GM03348 (cell line): ENCODE results near the gene PCBP2.
A peak's percentile ranks its signal among the peaks of the same experiment; 100 is the strongest.
"Not testable (repeated sequence)": the region's sequence is repeated elsewhere in the genome, so short reads cannot be mapped to it uniquely, and the experiment has no call there.

ENCODE experiments used
- DNase-seq: peaks from one replicate; pipeline ENCODE4 v3.0.0; 2012; ENCODE audit warnings: low spot score

PCBP2 gene

DNA sequence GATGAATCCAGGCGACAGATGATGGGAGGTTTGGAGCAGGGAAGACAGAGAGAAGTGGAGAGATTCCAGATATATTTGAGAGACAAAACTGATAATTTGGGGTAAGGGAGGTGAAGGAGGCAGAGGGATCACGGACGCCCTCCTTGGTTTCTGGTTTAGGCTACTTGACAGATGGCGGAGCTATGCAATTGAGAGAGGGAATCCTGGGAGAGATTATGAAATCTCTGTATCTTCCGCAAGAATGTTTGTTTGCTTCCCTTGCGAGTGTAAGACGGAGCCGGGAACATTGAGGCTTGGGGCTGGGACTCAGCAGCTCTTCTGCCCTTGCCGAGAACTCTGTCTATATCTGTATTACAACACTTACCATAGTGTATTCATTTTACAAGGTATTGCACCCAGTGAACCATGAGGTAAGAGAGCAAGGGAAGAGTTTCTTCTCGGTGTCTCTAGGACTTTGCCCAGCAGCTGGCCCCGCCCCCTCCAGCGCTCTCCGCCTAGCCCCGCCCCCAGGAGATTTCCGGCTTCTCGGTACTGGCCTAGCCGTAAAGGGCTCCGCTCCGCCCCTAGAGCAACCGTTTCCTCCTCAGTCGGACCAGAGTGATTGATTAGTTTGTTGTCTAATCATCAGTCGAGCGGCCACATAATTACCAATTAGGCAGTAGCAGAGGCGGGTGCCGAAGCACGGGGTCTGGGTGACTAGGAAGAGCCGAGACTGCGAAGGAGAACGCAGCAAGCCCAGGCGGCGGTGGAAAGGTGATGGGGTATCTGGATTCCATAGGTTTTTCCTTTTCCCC is 10.7 kb upstream of the PCBP2 start, which contains the start of gene PRR13:
Gene PRR13, plus strand, starts transcription at position 695 of the 794 bp plus-strand sequence. CDS start 981 bp downstream, outside the sequence.
- peak; percentile 98 for DNase-seq

- no peak for DNase-seq
Observed at GRCh38 chr12:53443955-53444354, 7.9 kb upstream of the PCBP2 start.

GRCh38 chr12:53444593-53445325 is 7.1 kb upstream of the PCBP2 start:
- not testable (repeated sequence) for DNase-seq

- no peak for DNase-seq
Observed at GRCh38 chr12:53450936-53451335, 966 bp upstream of the PCBP2 start.

- peak; percentile 93 for DNase-seq
Observed at GRCh38 chr12:53452159-53453077, 516 bp downstream of the PCBP2 start.

- no peak for DNase-seq
Observed at GRCh38 chr12:53453953-53454640, 2.2 kb downstream of the PCBP2 start.

- no peak for DNase-seq
Observed at GRCh38 chr12:53454707-53455106, 2.8 kb downstream of the PCBP2 start.

DNA sequence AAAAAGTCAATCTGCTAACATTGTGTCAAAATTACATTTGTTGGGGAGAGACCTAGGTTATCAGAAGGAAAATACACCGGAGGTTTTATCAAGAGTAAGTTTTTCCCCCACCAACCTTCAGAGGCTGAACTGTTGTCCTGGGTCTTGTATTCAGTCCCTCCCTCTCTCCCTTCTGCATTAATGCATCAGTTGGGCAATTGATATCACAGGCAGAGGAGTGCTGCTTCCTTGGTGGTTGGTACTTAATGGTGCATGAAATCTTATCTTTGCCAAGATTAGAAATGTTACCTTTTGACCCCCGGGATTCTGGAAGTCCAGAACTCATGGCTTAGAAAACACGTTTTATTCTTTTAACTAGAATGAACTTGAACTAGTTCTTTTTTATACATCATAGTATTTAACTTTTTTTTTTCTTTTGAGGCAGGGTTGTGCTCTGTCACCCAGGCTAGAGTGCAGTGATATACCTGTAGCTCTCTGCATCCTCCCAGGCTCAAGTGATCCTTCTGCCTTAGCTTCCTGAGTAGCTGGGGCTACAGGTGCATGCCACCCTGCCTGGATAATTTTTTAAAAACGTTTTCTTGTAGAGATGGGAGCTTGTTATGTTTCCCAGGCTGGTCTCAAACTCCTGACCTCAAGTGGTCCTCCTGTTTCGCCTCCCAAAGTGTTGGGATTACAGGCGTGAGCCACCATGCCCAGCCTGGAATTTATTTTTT is 4.9 kb downstream of the PCBP2 start:
- DNase-seq, result no peak

DNA sequence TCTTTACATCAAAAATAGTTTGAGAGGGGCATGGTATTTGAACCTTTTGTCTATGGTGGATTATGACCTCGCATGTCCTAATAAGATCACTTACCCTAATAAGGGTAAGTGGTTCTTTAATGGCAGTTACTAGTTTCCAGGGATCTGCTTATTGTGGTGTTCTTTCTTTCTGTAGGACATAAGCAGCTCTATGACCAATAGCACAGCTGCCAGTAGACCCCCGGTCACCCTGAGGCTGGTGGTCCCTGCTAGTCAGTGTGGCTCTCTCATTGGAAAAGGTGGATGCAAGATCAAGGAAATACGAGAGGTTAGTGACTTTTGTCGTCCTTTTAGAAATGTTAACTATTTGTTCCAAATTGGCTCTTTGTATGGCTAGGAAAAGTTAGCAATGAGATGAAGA is 7.2 kb downstream of the PCBP2 start:
- DNase-seq, result no peak

GRCh38 chr12:53461059-53461458 is 9.2 kb downstream of the PCBP2 start:
- no peak for DNase-seq

DNA sequence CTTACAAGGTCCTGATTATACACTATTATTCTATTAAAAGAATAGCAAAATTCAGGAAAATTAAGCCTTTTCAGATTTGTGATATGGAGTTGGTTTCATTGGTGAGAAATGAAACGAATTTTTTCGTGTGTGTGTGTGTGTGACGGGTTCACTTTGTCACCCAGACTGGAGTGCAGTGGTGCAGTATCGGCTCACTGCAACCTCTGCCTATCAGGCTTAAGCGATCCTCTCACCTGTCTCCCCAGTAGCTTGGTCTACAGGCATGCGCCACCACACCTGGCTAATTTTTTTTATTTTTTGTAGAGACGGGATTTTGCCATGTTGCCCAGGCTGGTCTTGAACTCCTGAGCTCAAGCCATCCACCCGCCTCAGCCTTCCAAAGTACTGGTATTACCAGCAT is 9.7 kb downstream of the PCBP2 start:
- no peak for DNase-seq

GRCh38 chr12:53462935-53463334 is 11.0 kb downstream of the PCBP2 start:
- no peak for DNase-seq

GRCh38 chr12:53463802-53464560 is 12.1 kb downstream of the PCBP2 start:
- DNase-seq, result no peak

DNA sequence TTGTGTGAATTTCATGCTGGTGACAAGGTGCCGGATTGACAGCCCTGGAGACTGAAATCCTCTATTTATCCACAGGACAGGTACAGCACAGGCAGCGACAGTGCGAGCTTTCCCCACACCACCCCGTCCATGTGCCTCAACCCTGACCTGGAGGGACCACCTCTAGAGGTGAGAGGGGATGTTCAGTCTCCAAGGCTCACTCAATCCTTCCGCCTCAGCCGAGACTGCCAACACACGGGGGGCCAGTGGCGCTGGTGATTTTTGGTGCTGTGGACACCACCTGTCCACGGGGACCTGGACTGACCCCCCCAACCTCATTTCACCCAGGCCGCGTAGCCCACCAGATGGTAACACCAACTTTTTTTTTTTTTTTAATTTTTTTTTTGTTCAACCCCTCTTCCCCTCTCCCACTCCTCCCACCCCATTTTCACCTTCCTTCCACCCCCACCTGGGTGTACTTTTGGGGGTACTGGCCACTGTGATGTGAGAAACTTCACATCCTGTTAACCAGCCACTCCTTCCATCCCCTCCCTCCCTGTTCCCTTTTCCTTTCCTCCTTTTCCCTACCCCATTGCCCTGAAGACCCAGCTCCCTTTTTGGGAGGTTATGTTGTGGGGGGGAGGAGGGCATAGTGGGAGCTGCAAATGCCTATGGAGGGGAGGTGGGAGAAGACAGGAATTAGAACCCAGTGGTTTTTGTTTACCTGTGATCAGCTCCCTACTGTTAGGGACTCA is 12.9 kb downstream of the PCBP2 start:
- DNase-seq, result no peak

DNA sequence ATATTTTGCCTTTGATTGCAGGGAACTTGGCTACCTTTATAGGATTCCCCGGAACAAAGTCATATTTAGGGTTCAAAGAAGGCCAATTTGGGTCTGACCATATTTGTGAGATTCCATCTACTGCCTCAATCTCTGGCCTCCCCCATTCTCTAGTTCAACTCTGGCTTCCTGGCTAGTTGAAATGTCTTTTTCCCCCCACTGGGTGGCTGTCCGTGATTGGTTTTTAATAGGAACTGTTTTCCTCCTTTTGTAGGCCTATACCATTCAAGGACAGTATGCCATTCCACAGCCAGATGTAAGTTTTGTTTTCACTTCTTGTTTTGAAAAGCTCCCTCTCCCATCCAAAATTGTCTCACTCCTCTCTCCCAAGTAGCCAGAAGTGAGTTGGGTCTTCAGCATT is 13.8 kb downstream of the PCBP2 start:
- DNase-seq, result no peak

DNA sequence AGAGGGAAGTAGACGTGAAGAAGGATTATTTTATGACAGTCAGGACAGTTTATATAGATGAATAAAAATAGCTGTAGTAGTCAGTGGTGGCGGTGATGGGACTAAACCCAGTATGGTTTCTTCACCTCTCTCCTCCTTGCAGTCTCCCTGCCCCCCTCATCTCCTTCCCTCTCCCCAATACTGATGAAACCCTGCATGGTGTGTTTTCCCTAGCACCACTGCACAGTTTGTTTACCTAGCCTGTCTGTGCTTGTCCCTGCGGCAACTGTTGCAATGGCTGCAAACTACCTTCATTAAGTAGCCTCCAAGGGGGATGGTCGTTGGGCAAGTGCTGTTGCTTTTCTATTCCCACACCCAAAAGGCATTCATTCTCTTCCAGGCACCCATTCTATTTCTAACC is 14.7 kb downstream of the PCBP2 start:
- DNase-seq, result no peak

DNA sequence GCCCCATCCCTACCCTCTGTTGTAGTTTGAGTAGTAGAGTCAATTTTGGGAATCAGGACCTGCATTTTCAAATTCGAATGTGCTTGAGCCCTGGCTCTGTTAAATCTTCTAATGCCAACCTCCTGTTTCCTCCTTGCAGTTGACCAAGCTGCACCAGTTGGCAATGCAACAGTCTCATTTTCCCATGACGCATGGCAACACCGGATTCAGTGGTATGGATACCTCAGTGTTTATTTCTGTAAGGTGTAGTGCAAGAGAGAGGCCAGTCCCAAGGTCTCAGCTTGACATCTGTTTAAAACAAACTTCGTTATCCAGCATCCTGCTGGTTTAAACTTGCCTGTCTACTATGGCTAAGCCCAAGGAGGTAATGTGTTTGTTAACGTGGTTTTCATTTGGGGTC is 15.2 kb downstream of the PCBP2 start:
- no peak for DNase-seq

GRCh38 chr12:53467880-53468279 is 16.0 kb downstream of the PCBP2 start:
- DNase-seq, result no peak

DNA sequence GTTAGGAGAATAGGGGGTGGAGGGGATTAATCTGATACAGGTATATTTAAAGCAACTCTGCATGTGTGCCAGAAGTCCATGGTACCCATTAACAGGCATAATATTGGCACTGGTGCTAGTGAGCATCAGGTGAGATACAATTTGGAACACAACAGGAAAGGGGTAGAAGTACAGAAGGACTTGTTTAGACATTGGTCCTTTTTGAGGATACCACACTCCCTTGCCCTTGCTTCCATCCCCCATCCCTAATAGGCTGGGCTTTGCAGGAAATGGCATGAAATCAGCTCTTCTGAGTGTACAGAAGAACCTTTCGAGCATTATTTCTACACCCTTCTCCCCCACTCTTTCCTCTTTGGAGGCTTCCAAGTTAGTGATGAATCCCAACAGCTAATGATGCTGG is 16.4 kb downstream of the PCBP2 start:
- no peak for DNase-seq
